ENCODE data around the gene DOCK1. TPM values are rescaled to one million over a fixed set of nuclear protein-coding genes. Genes with fewer than 3 reads are reported as not detected.

Gene DOCK1
- polyA plus RNA-seq, 1 donor from 2014 or later, result 2.7 TPM

DNA sequence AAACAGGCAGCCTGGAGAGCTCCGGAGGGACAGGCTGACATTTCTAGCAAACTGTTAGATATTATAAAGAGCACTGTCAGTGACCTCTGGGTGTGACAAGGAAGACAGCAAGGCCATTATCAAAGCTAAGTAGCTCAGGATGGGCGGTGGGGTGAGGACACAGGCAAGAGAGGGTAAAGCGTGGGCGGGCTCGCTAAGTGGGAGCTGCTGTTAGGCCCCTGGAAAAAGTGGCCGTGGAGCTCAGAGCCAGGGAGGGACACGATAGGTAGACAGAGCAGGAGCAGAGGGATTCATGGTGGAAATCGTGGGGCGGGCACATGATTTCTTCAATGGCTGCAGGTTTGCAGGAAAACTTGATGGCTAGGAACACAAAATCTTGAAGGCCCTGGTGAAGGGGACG lies 592.5 kb downstream of the DOCK1 start:
- no peaks in the 10 kb centered on the region for H3F3A ChIP-seq (ENCODE audit: insufficient read depth, low read length, poor library complexity, severe bottlenecking)
- H2AFZ ChIP-seq (ENCODE audit: low read depth, low read length), result no peak overlapping the region
- TF ChIP-seq TAF1 (IDR thresholded peaks at IDR 0.05; ENCODE audit: low read depth) (no peak), MXI1 (conservative IDR thresholded peaks at IDR 0.05; ENCODE audit: poor library complexity, severe bottlenecking) (no peak), POLR2AphosphoS5 (IDR thresholded peaks at IDR 0.05) (no peak), EZH2 (IDR thresholded peaks at IDR 0.05; ENCODE audit: borderline replicate concordance, insufficient read depth, low read length, poor library complexity, severe bottlenecking) (no peak), RAD21 (conservative IDR thresholded peaks at IDR 0.05) (no peak), SMC3 (conservative IDR thresholded peaks at IDR 0.05; ENCODE audit: poor library complexity) (no peak), EP300 (conservative IDR thresholded peaks at IDR 0.05; ENCODE audit: poor library complexity, severe bottlenecking) (no peak), CTCF (IDR thresholded peaks at IDR 0.05; ENCODE audit: poor library complexity, severe bottlenecking) (no peak)
- TF ChIP-seq, protein P1, sequence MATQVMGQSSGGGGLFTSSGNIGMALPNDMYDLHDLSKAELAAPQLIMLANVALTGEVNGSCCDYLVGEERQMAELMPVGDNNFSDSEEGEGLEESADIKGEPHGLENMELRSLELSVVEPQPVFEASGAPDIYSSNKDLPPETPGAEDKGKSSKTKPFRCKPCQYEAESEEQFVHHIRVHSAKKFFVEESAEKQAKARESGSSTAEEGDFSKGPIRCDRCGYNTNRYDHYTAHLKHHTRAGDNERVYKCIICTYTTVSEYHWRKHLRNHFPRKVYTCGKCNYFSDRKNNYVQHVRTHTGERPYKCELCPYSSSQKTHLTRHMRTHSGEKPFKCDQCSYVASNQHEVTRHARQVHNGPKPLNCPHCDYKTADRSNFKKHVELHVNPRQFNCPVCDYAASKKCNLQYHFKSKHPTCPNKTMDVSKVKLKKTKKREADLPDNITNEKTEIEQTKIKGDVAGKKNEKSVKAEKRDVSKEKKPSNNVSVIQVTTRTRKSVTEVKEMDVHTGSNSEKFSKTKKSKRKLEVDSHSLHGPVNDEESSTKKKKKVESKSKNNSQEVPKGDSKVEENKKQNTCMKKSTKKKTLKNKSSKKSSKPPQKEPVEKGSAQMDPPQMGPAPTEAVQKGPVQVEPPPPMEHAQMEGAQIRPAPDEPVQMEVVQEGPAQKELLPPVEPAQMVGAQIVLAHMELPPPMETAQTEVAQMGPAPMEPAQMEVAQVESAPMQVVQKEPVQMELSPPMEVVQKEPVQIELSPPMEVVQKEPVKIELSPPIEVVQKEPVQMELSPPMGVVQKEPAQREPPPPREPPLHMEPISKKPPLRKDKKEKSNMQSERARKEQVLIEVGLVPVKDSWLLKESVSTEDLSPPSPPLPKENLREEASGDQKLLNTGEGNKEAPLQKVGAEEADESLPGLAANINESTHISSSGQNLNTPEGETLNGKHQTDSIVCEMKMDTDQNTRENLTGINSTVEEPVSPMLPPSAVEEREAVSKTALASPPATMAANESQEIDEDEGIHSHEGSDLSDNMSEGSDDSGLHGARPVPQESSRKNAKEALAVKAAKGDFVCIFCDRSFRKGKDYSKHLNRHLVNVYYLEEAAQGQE (IDR thresholded peaks at IDR 0.05; ENCODE audit: borderline replicate concordance), result no peak
- H4K20me1 ChIP-seq (ENCODE audit: insufficient read depth), result no peaks in the 10 kb centered on the region
- H3K4me2 ChIP-seq (ENCODE audit: low read length), result no peak overlapping the region
- H3K79me2 ChIP-seq (replicated peaks; ENCODE audit: insufficient read depth, low read length), result no peaks in the 10 kb centered on the region
- no peak overlapping the region for H3K9ac ChIP-seq (ENCODE audit: low read length)
- H3K4me3 ChIP-seq (ENCODE audit: low read length), result no peak overlapping the region
- no peaks in the 10 kb centered on the region for H3K9me3 ChIP-seq (ENCODE audit: low read length)
- H3K27me3 ChIP-seq (ENCODE audit: insufficient read depth, low read depth, low read length), result no peaks in the 10 kb centered on the region
- H3K9me2 ChIP-seq (ENCODE audit: insufficient read depth, low read length), result no peaks in the 10 kb centered on the region
- no peak overlapping the region for H3K27ac ChIP-seq (ENCODE audit: low read length)
- no peaks in the 10 kb centered on the region for H3K36me3 ChIP-seq (ENCODE audit: insufficient read depth, low read length)

- H3K27ac ChIP-seq (ENCODE audit: low read length), result no peak overlapping the region
- no peaks in the 10 kb centered on the region for H3K36me3 ChIP-seq (ENCODE audit: insufficient read depth, low read length)
- H3F3A ChIP-seq (ENCODE audit: insufficient read depth, low read length, poor library complexity, severe bottlenecking), result no peaks in the 10 kb centered on the region
- H3K9me2 ChIP-seq (ENCODE audit: insufficient read depth, low read length), result no peaks in the 10 kb centered on the region
- H4K20me1 ChIP-seq (ENCODE audit: insufficient read depth), result no peaks in the 10 kb centered on the region
- no peak overlapping the region for H3K4me3 ChIP-seq (ENCODE audit: low read length)
- no peak overlapping the region for H3K4me2 ChIP-seq (ENCODE audit: low read length)
- H3K27me3 ChIP-seq (ENCODE audit: insufficient read depth, low read depth, low read length), result no peaks in the 10 kb centered on the region
- TF ChIP-seq CTCF (IDR thresholded peaks at IDR 0.05; ENCODE audit: poor library complexity, severe bottlenecking), result no peak
- no peak for TF ChIP-seq EP300 (conservative IDR thresholded peaks at IDR 0.05; ENCODE audit: poor library complexity, severe bottlenecking)
- TF ChIP-seq POLR2AphosphoS5 (IDR thresholded peaks at IDR 0.05), result no peak
- TF ChIP-seq MXI1 (conservative IDR thresholded peaks at IDR 0.05; ENCODE audit: poor library complexity, severe bottlenecking), result no peak
- no peak for TF ChIP-seq RAD21 (conservative IDR thresholded peaks at IDR 0.05)
- TF ChIP-seq SMC3 (conservative IDR thresholded peaks at IDR 0.05; ENCODE audit: poor library complexity), result no peak
- no peaks in the 10 kb centered on the region for H3K9me3 ChIP-seq (ENCODE audit: low read length)
- no peak overlapping the region for H2AFZ ChIP-seq (ENCODE audit: low read depth, low read length)
- H3K79me2 ChIP-seq (replicated peaks; ENCODE audit: insufficient read depth, low read length), result no peaks in the 10 kb centered on the region
- H3K9ac ChIP-seq (ENCODE audit: low read length), result no peak overlapping the region
These were observed 592.9 kb downstream of the DOCK1 start for GRCh38 chr10:127498087-127498486.

Data from neural cell (in vitro differentiated cells).